ENCODE data around the gene P3H2.

P3H2 gene

DNA sequence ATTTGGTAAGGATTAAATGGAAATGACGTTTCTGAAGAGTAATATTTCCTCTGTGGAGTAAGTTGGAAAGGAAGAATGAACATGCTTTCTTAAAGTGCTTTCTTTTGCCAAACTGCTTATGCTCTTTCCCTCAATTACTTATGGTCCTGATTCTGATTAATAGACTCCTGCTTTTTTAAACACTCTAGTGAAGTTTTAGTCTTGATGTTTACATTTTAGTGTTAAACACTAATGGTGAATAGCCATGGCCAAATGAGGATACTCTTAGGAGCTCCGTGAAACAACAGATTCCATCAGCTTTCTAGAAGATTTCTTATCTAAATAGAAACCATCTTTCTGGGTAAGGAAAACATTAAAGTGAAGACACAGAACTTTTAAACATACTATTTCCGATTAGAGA, 117.6 kb downstream of the P3H2 start:
- no peak overlapping the region for H3K4me3 ChIP-seq (ENCODE audit: low read depth in 1 of 2, low read length in 1 of 2)
- no peaks in the 10 kb centered on the region for H3K27me3 ChIP-seq
- no peaks in the 10 kb centered on the region for H3K9me3 ChIP-seq
- H3K4me1 ChIP-seq (ENCODE audit: control insufficient read depth in 1 of 2, insufficient read depth in 1 of 2, low read depth in 1 of 2, low read length in 1 of 2), result no peaks in the 10 kb centered on the region
- TF ChIP-seq, protein P1, sequence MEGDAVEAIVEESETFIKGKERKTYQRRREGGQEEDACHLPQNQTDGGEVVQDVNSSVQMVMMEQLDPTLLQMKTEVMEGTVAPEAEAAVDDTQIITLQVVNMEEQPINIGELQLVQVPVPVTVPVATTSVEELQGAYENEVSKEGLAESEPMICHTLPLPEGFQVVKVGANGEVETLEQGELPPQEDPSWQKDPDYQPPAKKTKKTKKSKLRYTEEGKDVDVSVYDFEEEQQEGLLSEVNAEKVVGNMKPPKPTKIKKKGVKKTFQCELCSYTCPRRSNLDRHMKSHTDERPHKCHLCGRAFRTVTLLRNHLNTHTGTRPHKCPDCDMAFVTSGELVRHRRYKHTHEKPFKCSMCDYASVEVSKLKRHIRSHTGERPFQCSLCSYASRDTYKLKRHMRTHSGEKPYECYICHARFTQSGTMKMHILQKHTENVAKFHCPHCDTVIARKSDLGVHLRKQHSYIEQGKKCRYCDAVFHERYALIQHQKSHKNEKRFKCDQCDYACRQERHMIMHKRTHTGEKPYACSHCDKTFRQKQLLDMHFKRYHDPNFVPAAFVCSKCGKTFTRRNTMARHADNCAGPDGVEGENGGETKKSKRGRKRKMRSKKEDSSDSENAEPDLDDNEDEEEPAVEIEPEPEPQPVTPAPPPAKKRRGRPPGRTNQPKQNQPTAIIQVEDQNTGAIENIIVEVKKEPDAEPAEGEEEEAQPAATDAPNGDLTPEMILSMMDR (IDR thresholded peaks at IDR 0.05), result no peak
- no peaks in the 10 kb centered on the region for H3K36me3 ChIP-seq
- no peak overlapping the region for H3K27ac ChIP-seq

DNA sequence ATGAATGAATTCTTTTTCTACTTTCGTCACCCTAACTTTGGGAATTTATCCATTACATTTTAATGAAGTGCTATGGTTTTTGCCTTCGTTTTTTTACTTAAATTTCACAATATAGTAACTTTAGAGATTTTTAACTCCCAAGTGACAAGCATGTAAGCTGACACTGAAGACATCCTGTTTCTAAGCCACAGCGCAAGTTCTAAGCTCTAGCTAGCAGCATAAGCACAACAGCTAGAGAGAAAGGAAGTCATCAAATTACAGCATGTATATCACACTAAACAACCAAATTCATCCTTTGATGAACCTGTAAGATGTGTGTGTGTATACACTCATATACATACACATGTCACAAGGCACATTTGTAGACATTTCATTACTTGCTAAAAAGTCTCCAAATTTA, 119.3 kb downstream of the P3H2 start:
- Histone ChIP-seq H3K4me3 (ENCODE audit: low read depth in 1 of 2, low read length in 1 of 2) (no peak overlapping the region), H3K9me3 (no peaks in the 10 kb centered on the region), H3K27ac (no peak overlapping the region), H3K36me3 (no peaks in the 10 kb centered on the region), H3K27me3 (no peaks in the 10 kb centered on the region), H3K4me1 (ENCODE audit: control insufficient read depth in 1 of 2, insufficient read depth in 1 of 2, low read depth in 1 of 2, low read length in 1 of 2) (no peaks in the 10 kb centered on the region)
- TF ChIP-seq, protein P1 (IDR thresholded peaks at IDR 0.05), result no peak

- H3K4me1 ChIP-seq (ENCODE audit: control insufficient read depth in 1 of 2, insufficient read depth in 1 of 2, low read depth in 1 of 2, low read length in 1 of 2), result no peaks in the 10 kb centered on the region
- no peaks in the 10 kb centered on the region for H3K9me3 ChIP-seq
- H3K4me3 ChIP-seq (ENCODE audit: low read depth in 1 of 2, low read length in 1 of 2), result no peak overlapping the region
- H3K36me3 ChIP-seq, result no peaks in the 10 kb centered on the region
- TF ChIP-seq, protein P1 (IDR thresholded peaks at IDR 0.05), result no peak
- no peaks in the 10 kb centered on the region for H3K27me3 ChIP-seq
- no peak overlapping the region for H3K27ac ChIP-seq
Measured at GRCh38 chr3:190000861-190001196, 119.9 kb downstream of the P3H2 start.

DNA sequence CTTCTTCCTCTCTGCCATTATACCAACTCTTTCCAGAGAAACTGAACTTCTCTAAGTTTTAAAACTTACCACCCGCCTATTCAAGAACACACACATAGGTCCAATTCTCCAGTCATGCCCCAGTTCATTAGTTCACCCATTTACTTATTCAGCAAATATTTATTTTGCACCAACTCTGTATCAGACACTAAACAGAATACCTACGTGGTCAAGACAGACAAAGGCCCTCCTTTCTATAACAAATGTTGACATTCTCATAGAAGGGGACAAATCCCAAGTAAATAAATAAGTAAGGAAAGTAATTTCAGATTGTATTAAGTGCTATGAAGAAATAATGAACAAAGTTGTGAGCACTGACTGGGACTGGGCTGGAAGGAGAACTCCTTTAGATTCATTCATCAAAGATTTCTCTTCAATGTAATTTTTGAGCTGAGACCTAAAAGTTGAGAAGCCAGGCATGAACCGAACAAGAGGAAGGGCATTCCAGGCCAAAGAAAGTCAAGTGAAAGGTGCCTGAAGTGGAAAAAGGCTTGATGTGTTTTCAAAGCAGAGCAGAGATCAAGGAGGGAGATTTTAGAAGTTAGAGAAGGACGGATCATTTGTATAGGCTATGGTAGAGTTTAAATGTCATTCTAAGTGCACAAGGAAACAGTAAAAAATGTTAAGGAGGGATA, 120.4 kb downstream of the P3H2 start:
- H3K27ac ChIP-seq, result no peak overlapping the region
- H3K4me3 ChIP-seq (ENCODE audit: low read depth in 1 of 2, low read length in 1 of 2), result no peak overlapping the region
- no peaks in the 10 kb centered on the region for H3K9me3 ChIP-seq
- TF ChIP-seq, protein P1 (IDR thresholded peaks at IDR 0.05), result no peak
- H3K27me3 ChIP-seq, result no peaks in the 10 kb centered on the region
- no peaks in the 10 kb centered on the region for H3K4me1 ChIP-seq (ENCODE audit: control insufficient read depth in 1 of 2, insufficient read depth in 1 of 2, low read depth in 1 of 2, low read length in 1 of 2)
- no peaks in the 10 kb centered on the region for H3K36me3 ChIP-seq

- TF ChIP-seq, protein P1 (IDR thresholded peaks at IDR 0.05), result no peak
- no peaks in the 10 kb centered on the region for H3K4me1 ChIP-seq (ENCODE audit: control insufficient read depth in 1 of 2, insufficient read depth in 1 of 2, low read depth in 1 of 2, low read length in 1 of 2)
- no peaks in the 10 kb centered on the region for H3K9me3 ChIP-seq
- H3K36me3 ChIP-seq, result no peaks in the 10 kb centered on the region
- H3K27ac ChIP-seq, result no peak overlapping the region
- no peaks in the 10 kb centered on the region for H3K27me3 ChIP-seq
- H3K4me3 ChIP-seq (ENCODE audit: low read depth in 1 of 2, low read length in 1 of 2), result no peak overlapping the region
Measured at GRCh38 chr3:189999718-190000117, 121.0 kb downstream of the P3H2 start.

DNA sequence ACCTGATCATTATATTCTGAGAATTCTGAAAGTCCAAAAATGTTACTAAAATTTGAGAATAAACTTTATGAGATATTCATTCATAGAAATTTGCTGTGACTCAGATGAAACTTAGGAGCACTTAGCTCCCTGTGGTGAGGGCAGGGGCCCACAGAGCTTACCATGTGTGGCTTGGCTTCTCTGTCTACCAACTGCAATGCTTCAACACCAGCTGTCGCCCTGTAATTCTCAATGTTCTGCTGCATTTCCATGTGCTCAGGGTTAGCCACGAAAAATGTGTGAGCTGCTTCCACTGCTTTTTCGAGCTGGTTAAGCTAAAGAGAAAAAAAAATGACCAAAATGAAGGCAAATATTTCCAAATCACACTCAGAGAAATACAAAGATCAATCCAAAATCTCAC, 125.6 kb downstream of the P3H2 start:
- Histone ChIP-seq H3K4me1 (ENCODE audit: control insufficient read depth in 1 of 2, insufficient read depth in 1 of 2, low read depth in 1 of 2, low read length in 1 of 2) (no peaks in the 10 kb centered on the region), H3K4me3 (ENCODE audit: low read depth in 1 of 2, low read length in 1 of 2) (no peak overlapping the region), H3K27me3 (no peaks in the 10 kb centered on the region), H3K36me3 (no peaks in the 10 kb centered on the region), H3K27ac (no peak overlapping the region), H3K9me3 (no peaks in the 10 kb centered on the region)
- TF ChIP-seq, protein P1 (IDR thresholded peaks at IDR 0.05), result no peak

All from neutrophil (primary cell).